KMS-11 (cell line): ENCODE measurements around the gene GPR101.
A peak's percentile ranks its signal among the peaks of the same experiment; 100 is the strongest.
"Not testable (repeated sequence)": the region's sequence is repeated elsewhere in the genome, so short reads cannot be mapped to it uniquely, and the experiment has no call there.

Experiments used
- H2AFZ ChIP-seq: fragments of 200-600 bp; sonication (generic); 2 replicates; pipeline ENCODE4 v1.6.1; 2016; ENCODE audit warnings: antibody characterized with exemption, mixed run types, low read depth
- H3K27ac ChIP-seq: fragments of 200-600 bp; sonication (generic); 2 replicates; pipeline ENCODE4 v1.6.1; 2016; ENCODE audit warnings: mild to moderate bottlenecking, mixed run types
- H3K27me3 ChIP-seq: fragments of 200-600 bp; sonication (generic); 2 replicates; pipeline ENCODE4 v1.6.1; 2017; ENCODE audit warnings: mild to moderate bottlenecking, low read depth, mixed run types, moderate library complexity; ENCODE audit not compliant: insufficient read depth
- H3K36me3 ChIP-seq: fragments of 200-600 bp; sonication (generic); 2 replicates; pipeline ENCODE4 v1.6.1; 2017; ENCODE audit warnings: mild to moderate bottlenecking, mixed run types; ENCODE audit not compliant: insufficient read depth
- H3K4me1 ChIP-seq: fragments of 200-600 bp; sonication (generic); 2 replicates; pipeline ENCODE4 v1.6.1; 2016; ENCODE audit warnings: mild to moderate bottlenecking, low read depth, mixed run types; ENCODE audit not compliant: poor library complexity, severe bottlenecking
- H3K4me2 ChIP-seq: fragments of 200-600 bp; sonication (generic); 2 replicates; pipeline ENCODE4 v1.7.0; 2016; ENCODE audit warnings: mild to moderate bottlenecking, mixed run types
- H3K4me3 ChIP-seq: fragments of 200-600 bp; sonication (generic); IDR thresholded peaks from 2 replicates; pipeline ENCODE4 v1.6.1; 2017; ENCODE audit warnings: low read depth, low read length, mixed read lengths; ENCODE audit not compliant: insufficient read depth
- H3K79me2 ChIP-seq: fragments of 200-600 bp; sonication (generic); 2 replicates; pipeline ENCODE4 v1.6.1; 2016; ENCODE audit warnings: low read depth, mixed run types; ENCODE audit not compliant: insufficient read depth
- H3K9ac ChIP-seq: fragments of 200-600 bp; sonication (generic); 2 replicates; pipeline ENCODE4 v1.6.1; 2016; ENCODE audit warnings: mild to moderate bottlenecking, mixed run types
- H4K20me1 ChIP-seq: fragments of 200-600 bp; sonication (generic); 2 replicates; pipeline ENCODE4 v1.6.1; 2016; ENCODE audit warnings: mild to moderate bottlenecking, mixed run types; ENCODE audit not compliant: insufficient read depth
- CTCF ChIP-seq: fragments of 200-600 bp; sonication (generic); conservative IDR thresholded peaks from 2 replicates; pipeline ENCODE4 v1.6.1; 2017; ENCODE audit warnings: low read depth, mild to moderate bottlenecking, antibody characterized with exemption, low read length, moderate library complexity, mixed read lengths

Gene GPR101

GRCh38 chrX:137031517-137032340 lies 2.1 kb downstream of the GPR101 start:
- Histone ChIP-seq H3K9ac (peak overlapping the region; percentile 54; the same call in 1 of the 2 replicates), H4K20me1 (no peaks in the 10 kb centered on the region), H3K79me2 (no peaks in the 10 kb centered on the region), H3K27me3 (no peaks in the 10 kb centered on the region), H2AFZ (peak overlapping the region; percentile 97), H3K4me1 (no peaks in the 10 kb centered on the region), H3K4me3 (no peak overlapping the region), H3K4me2 (peak overlapping the region; percentile 79), H3K27ac (no peak overlapping the region), H3K36me3 (no peaks in the 10 kb centered on the region)
- TF ChIP-seq CTCF = no peak

GRCh38 chrX:137031039-137031438 lies 2.8 kb downstream of the GPR101 start:
- no peak overlapping the region for H3K9ac ChIP-seq
- H3K79me2 ChIP-seq = no peaks in the 10 kb centered on the region
- peak overlapping the region; percentile 79 for H3K4me2 ChIP-seq
- no peaks in the 10 kb centered on the region for H3K4me1 ChIP-seq
- no peaks in the 10 kb centered on the region for H3K36me3 ChIP-seq
- H3K27me3 ChIP-seq = no peaks in the 10 kb centered on the region
- no peak for TF ChIP-seq CTCF
- H4K20me1 ChIP-seq = no peaks in the 10 kb centered on the region
- no peak overlapping the region for H3K27ac ChIP-seq
- H2AFZ ChIP-seq = peak overlapping the region; percentile 97
- H3K4me3 ChIP-seq = no peak overlapping the region

GRCh38 chrX:137028699-137029098 lies 5.1 kb downstream of the GPR101 start:
- Histone ChIP-seq H3K4me2 (no peak overlapping the region), H3K79me2 (no peaks in the 10 kb centered on the region), H2AFZ (no peak overlapping the region), H3K4me1 (no peaks in the 10 kb centered on the region), H3K4me3 (no peak overlapping the region), H3K27me3 (no peaks in the 10 kb centered on the region), H4K20me1 (no peaks in the 10 kb centered on the region), H3K36me3 (no peaks in the 10 kb centered on the region), H3K9ac (no peak overlapping the region), H3K27ac (no peak overlapping the region)
- TF ChIP-seq CTCF = no peak

- no peak for TF ChIP-seq CTCF
- Histone ChIP-seq H3K4me2 (no peak overlapping the region), H4K20me1 (no peaks in the 10 kb centered on the region), H2AFZ (no peak overlapping the region), H3K79me2 (no peaks in the 10 kb centered on the region), H3K27ac (no peak overlapping the region), H3K36me3 (no peaks in the 10 kb centered on the region), H3K4me3 (no peak overlapping the region), H3K4me1 (no peaks in the 10 kb centered on the region), H3K9ac (no peak overlapping the region), H3K27me3 (no peaks in the 10 kb centered on the region)
Observed at GRCh38 chrX:137025930-137026329, 7.9 kb downstream of the GPR101 start.

- H3K27ac ChIP-seq, H3K4me3 ChIP-seq, H3K27me3 ChIP-seq, H3K79me2 ChIP-seq, H3K4me1 ChIP-seq, H3K36me3 ChIP-seq, H3K4me2 ChIP-seq, H3K9ac ChIP-seq, H4K20me1 ChIP-seq, H2AFZ ChIP-seq: not testable (repeated sequence)
Observed at GRCh38 chrX:137000236-137000635, 33.6 kb downstream of the GPR101 start.
